Measurements from ENCODE around the gene CFDP1. TPM values are rescaled to one million over a fixed set of nuclear protein-coding genes. Genes with fewer than 3 reads are reported as not detected.

The CFDP1 gene
- total and polyA plus RNA-seq, 2 donors (not counting 3 experiments of a cell fraction or from before 2014, with no cell fraction given): 17.8 to 53.8 TPM

- no peak overlapping the region for H2AFZ ChIP-seq (ENCODE audit: low read depth, low read length)
- H3K79me2 ChIP-seq (ENCODE audit: control insufficient read depth, insufficient read depth, low read length): peaks cover 35% of the 10 kb centered on the region
- H3K9me3 ChIP-seq (replicated peaks; ENCODE audit: control insufficient read depth, insufficient read depth, low read length): no peaks in the 10 kb centered on the region
- intact Hi-C loops (cut with micrococcal nuclease) (no loop called here), dilution Hi-C loops (cut with MboI; ENCODE audit: extremely low pct_ligation_motif_present, low sequenced_read_pairs) (no loop called here)
- ChIA-PET CTCF (interaction anchor here (1.0 to 1.1 kb wide), 2 partner anchors 13 to 349 kb away, joined by 3 read pairs; no protein-coding TSS in a partner anchor), POLR2A (no interaction called here)
- no peaks in the 10 kb centered on the region for H4K20me1 ChIP-seq (replicated peaks; ENCODE audit: control insufficient read depth, extremely low read depth, insufficient read depth, low read length)
- H3K4me1 ChIP-seq (ENCODE audit: control insufficient read depth, extremely low read depth, insufficient read depth, low read length): peaks cover 7% of the 10 kb centered on the region
- H3K36me3 ChIP-seq (ENCODE audit: control insufficient read depth in 2 of 2, extremely low read depth in 1 of 2, insufficient read depth in 2 of 2, low read length in 2 of 2): peaks cover 0 to 4% of the 10 kb centered on the region in 2 experiments
- DNase-seq (ENCODE audit: low read depth, low spot score) (no peak), FAIRE-seq (no peak)
- TF ChIP-seq CTCF (IDR thresholded peaks at IDR 0.05; ENCODE audit: extremely low read depth in 1 of 2, insufficient read depth in 1 of 2, low read depth in 1 of 2, low read length in 2 of 2) (no peak), FOS (IDR thresholded peaks at IDR 0.05; ENCODE audit: borderline replicate concordance, insufficient read depth, low read length) (no peak), EZH2 (IDR thresholded peaks at IDR 0.05; ENCODE audit: borderline replicate concordance, low read depth, low read length, severe bottlenecking) (no peak), MAX (IDR thresholded peaks at IDR 0.05; ENCODE audit: insufficient read depth, insufficient read length) (no peak)
- no peak overlapping the region for H3K4me2 ChIP-seq (ENCODE audit: insufficient read depth, low read length)
- H3K9me1 ChIP-seq (replicated peaks; ENCODE audit: control insufficient read depth, extremely low read depth, insufficient read depth, low read length): no peaks in the 10 kb centered on the region
- no peak overlapping the region for H3K9ac ChIP-seq (replicated peaks; ENCODE audit: extremely low read depth, insufficient read depth, low read length)
- no peak overlapping the region for H3K27ac ChIP-seq (ENCODE audit: insufficient read depth, low read depth, low read length)
- no peak overlapping the region for H3K4me3 ChIP-seq (replicated peaks in 1 of 3; ENCODE audit: insufficient read depth in 1 of 3, low read depth in 1 of 3, low read length in 3 of 3)
- H3K27me3 ChIP-seq (ENCODE audit: control insufficient read depth in 2 of 2, insufficient read depth in 2 of 2, low read length in 2 of 2): no peaks in the 10 kb centered on the region
- no TSS peak for BruUV-seq (replicated peaks)
These were observed 18.0 kb downstream of the CFDP1 start for GRCh38 chr16:75415169-75415905.
